ENCODE data around the gene RPTOR. TPM values are rescaled to one million over a fixed set of nuclear protein-coding genes. Genes with fewer than 3 reads are reported as not detected.

Gene RPTOR
- total and polyA plus RNA-seq, 10 of the 15 experiments (the other 5 are each of a cell fraction or from before 2014, with no cell fraction given) = 0.18 to 32.1 (median 7.8) TPM

DNA sequence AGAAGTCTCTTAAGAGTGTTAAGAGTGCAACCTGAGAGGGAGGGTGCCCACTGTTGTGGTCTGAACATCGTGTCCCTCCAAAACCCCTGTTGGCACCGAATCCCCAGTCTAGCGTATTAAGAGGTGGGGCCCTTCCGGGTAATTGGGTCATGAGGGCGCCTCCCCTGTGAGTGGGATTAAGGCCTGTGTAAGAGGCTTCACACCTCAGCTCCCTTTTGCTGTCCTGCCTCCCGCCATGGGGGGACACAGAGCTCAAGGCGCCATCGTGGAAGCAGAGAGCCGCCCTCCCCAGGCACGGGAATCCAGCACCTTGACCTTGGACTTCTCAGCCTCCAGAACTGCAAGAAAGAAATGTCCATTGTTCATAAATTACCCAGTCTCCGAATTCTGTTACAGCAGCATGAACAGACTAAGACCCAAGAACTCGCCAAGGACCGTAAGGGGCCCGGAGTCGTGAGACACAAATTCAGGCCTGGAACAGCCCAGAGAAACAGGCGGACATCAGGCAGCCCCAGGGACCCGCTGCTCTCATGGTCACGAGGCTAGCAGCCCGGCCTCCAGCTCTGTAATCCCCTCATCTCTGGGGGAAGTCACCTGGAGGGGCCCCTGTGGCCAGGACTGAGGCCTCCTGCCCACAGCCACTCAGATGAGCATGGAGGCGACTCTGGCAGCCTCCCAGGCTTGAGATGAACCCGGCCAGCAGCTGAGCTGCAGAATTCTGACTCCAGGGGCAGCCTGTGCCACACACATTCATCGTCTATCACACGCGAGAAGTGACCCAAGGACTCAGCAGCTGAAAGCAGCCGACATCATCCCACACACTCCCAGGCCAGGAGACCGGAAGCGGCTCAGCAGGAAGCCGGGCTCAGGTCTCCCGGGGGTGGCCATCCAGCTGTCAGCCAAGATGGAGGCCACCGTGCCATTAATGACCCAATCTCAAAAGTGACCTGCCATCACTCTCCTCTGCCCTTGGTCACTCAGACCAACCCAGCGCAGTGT lies 434.2 kb downstream of the RPTOR start:
- intact Hi-C loops (cut with micrococcal nuclease; ENCODE audit: unreplicated experiment) = no loop called here
- Histone ChIP-seq H3K4me3 (no peak overlapping the region), H3K9me3 (replicated peaks; ENCODE audit: control insufficient read depth, insufficient read depth, low read length) (no peaks in the 10 kb centered on the region), H3K27ac (ENCODE audit: control insufficient read depth, insufficient read depth) (no peak overlapping the region), H4K20me1 (ENCODE audit: control insufficient read depth, insufficient read depth) (no peaks in the 10 kb centered on the region), H3K79me2 (ENCODE audit: control insufficient read depth, insufficient read depth, low read length) (no peaks in the 10 kb centered on the region), H3K36me3 (ENCODE audit: control insufficient read depth in 2 of 2, insufficient read depth in 2 of 2, low read length in 1 of 2) (no peaks in the 10 kb centered on the region), H3K4me1 (ENCODE audit: control insufficient read depth, insufficient read depth, low read length) (no peaks in the 10 kb centered on the region), H3K4me2 (ENCODE audit: control insufficient read depth, insufficient read depth) (no peak overlapping the region), H3K9ac (ENCODE audit: control insufficient read depth, insufficient read depth, low read length) (no peak overlapping the region), H3K27me3 (replicated peaks in 1 of 2; ENCODE audit: control insufficient read depth in 2 of 2, insufficient read depth in 2 of 2, low read length in 1 of 2) (peaks cover 0 to 3% of the 10 kb centered on the region in 2 experiments; a peak in 1 of 4 replicates), H2AFZ (ENCODE audit: control insufficient read depth, low read depth, low read length) (no peak overlapping the region)
- DNase-seq (ENCODE audit: low read depth, low spot score) = no peak
- ChIA-PET CTCF (interaction anchor here (1.5 to 2.0 kb wide), 2 partner anchors 113 to 551 kb away, joined by 6 to 10 read pairs; no protein-coding TSS in a partner anchor), RAD21 (ENCODE audit: unreplicated experiment) (interaction anchor here (0.7 to 1.3 kb wide), 3 partner anchors 551 to 552 kb away, joined by 3 to 5 read pairs (median 3); no protein-coding TSS in a partner anchor), POLR2A (no interaction called here), SMC1A (ENCODE audit: uncharacterized antibody, unreplicated experiment) (no interaction called here)
- 72% methylated on average over 31 of the region's 31 CpGs for WGBS (ENCODE audit: insufficient coverage, insufficient replicate concordance, low lambda C conversion rate, missing lambda C conversion rate)
- TF ChIP-seq NR2C1 (IDR thresholded peaks at IDR 0.05) (no peak), WRNIP1 (IDR thresholded peaks at IDR 0.05; ENCODE audit: borderline replicate concordance, low read depth, low read length) (no peak), HDGF (IDR thresholded peaks at IDR 0.05) (no peak), MEF2B (IDR thresholded peaks at IDR 0.05; ENCODE audit: partially characterized antibody, poor library complexity, severe bottlenecking) (no peak), CEBPB (IDR thresholded peaks at IDR 0.05; ENCODE audit: borderline replicate concordance in 1 of 2, low read depth in 2 of 2, low read length in 2 of 2) (no peak), RELA (IDR thresholded peaks at IDR 0.05; ENCODE audit: borderline replicate concordance, partially characterized antibody) (no peak), ZNF622 (IDR thresholded peaks at IDR 0.05) (no peak), POLR2A (IDR thresholded peaks at IDR 0.05; ENCODE audit: low read depth, low read length) (no peak), NR2F1 (conservative IDR thresholded peaks at IDR 0.05) (no peak), ZNF207 (IDR thresholded peaks at IDR 0.05; ENCODE audit: borderline replicate concordance) (no peak), IKZF1 (conservative IDR thresholded peaks at IDR 0.05) (no peak), SMAD5 (IDR thresholded peaks at IDR 0.05; ENCODE audit: low read depth) (no peak), ZNF274 (IDR thresholded peaks at IDR 0.05; ENCODE audit: insufficient read depth, insufficient read length) (no peak), ZNF687 (IDR thresholded peaks at IDR 0.05) (no peak), SREBF1 (IDR thresholded peaks at IDR 0.05; ENCODE audit: low read length) (no peak), POU2F2 (IDR thresholded peaks at IDR 0.05; ENCODE audit: borderline replicate concordance, low read depth, low read length) (no peak)
- in situ Hi-C loops (cut with MboI) = no loop called here
- FAIRE-seq = no peak
- ATAC-seq = no peak
- no TSS peak for BruUV-seq (replicated peaks)
